GM12874 (cell line): ENCODE results near the gene ERG.

Experiments used
- CTCF ChIP-seq: IDR thresholded peaks from 2 replicates; pipeline ENCODE4 v1.5.1; 2011; ENCODE audit warnings: low read depth, mild to moderate bottlenecking, control low read depth, low read length, moderate library complexity; ENCODE audit not compliant: insufficient read depth

The ERG gene

GRCh38 chr21:38496224-38496623 lies 2.1 kb downstream of the ERG start:
- TF ChIP-seq CTCF: no peak

- TF ChIP-seq CTCF: no peak
Measured at GRCh38 chr21:38495696-38496095, 2.6 kb downstream of the ERG start.

GRCh38 chr21:38495242-38495641 lies 3.0 kb downstream of the ERG start:
- TF ChIP-seq CTCF: no peak

DNA sequence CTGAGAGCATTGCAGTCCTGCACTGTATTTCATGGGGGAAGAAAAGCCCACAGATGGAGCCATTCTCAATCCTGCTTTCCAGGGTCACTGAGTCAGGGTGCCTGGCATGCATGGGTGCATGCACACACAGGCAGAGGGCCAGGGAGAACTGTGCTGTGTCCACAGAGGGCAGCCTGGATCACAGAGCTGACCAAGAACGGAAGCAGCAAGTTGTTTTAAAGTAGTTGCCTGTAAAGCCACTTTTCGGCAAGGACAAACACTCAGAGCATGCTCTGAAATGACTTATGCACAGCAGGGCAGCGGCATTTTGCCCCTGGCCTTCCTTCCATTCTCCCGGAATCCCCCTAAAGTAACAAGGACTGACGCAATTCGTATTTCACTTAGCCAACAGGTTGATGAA lies 3.6 kb downstream of the ERG start:
- no peak for TF ChIP-seq CTCF

DNA sequence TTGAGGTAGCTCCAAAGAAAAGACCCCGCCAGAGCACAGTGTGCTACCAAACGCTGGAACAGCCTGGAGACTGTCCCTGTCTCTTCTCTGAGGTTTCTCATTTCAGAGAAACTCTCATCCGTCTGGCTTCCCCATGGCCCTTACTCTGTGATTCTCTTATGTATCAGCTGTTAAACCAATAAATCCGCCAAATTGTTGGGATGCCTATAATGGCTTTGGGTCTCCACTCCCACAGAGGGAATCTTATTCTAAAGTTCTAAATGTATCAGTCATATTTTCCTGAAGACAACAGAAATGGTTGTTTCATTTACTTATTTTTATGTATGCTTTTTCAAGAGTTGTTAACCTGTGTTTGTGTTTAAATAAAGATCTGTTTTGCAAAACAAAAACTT lies 4.0 kb downstream of the ERG start:
- TF ChIP-seq CTCF: no peak

GRCh38 chr21:38493549-38494250 lies 4.6 kb downstream of the ERG start:
- TF ChIP-seq CTCF: no peak

GRCh38 chr21:38492007-38492406 lies 6.3 kb downstream of the ERG start:
- no peak for TF ChIP-seq CTCF
